ENCODE data around the gene GPC3. TPM values are rescaled to one million over a fixed set of nuclear protein-coding genes. Genes with fewer than 3 reads are reported as not detected.

The GPC3 gene
- total and polyA plus RNA-seq, 4 experiments from 2014 or later, result 0.20 to 2.4 (median 0.22) TPM; not detected in 1

DNA sequence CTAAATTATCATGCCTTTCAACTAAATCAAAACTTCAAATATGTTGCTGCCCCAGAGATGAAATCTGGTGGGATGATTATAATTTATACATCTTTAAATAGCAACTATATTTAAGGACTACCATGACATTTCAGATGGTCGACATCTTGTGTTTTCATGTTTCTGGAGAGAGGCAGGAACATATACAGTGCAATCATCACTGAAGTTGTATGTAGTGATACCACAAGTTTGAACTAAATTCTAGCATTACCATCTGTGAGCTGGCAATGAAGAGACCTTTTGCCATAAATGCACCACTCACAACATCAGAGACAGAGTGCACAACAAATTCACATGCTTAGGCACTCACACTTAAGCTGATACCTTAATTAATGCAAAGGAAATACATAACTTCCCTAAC, 373.7 kb downstream of the GPC3 start:
- ChIA-PET POLR2A (ENCODE audit: partially characterized antibody) (no interaction called here), CTCF (ENCODE audit: partially characterized antibody) (no interaction called here)
- Histone ChIP-seq H3K27me3 (ENCODE audit: insufficient read depth, low read length) (no peaks in the 10 kb centered on the region), H3K27ac (ENCODE audit: low read depth, low read length) (no peak overlapping the region), H3K9me3 (ENCODE audit: control insufficient read depth in 1 of 2, low read length in 2 of 2) (no peaks in the 10 kb centered on the region), H3K36me3 (ENCODE audit: insufficient read depth, low read length) (no peaks in the 10 kb centered on the region), H3K4me3 (ENCODE audit: low read length in 2 of 2) (no peak overlapping the region), H3K4me1 (ENCODE audit: insufficient read depth, low read length) (no peaks in the 10 kb centered on the region)
- Mint-ChIP-seq H3K27me3 (peaks cover 0 to 8% of the 10 kb centered on the region in 2 donors), H3K27ac (no peak overlapping the region), H3K4me1 (no peaks in the 10 kb centered on the region), H3K9me3 (peaks cover 2 to 25% (median 7%) of the 10 kb centered on the region in 8 donors), H3K4me3 (no peak overlapping the region), H3K36me3 (no peaks in the 10 kb centered on the region)
- no peak for DNase-seq
- intact Hi-C loops (cut with micrococcal nuclease), result no loop called here

DNA sequence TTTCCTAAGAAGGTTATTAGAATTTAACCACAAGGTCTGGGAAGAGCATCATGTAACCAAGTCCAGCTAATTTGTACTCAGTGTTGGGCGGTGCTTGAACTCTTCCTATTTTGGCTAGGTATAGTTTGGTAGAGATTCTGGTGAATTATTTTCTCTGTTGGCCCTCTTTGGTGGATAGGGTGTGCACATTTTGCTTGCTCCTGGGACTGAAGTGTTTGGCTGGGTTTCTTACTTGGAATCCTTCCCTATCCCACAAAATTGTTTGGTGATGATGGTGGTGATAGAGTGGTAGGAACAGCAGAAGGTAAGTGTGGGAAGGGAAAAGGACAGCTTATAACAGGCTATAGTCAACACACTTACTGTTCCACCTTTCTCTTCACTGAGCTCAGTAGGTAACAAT, 375.3 kb downstream of the GPC3 start:
- no peaks in the 10 kb centered on the region for H3K4me1 Mint-ChIP-seq
- Histone ChIP-seq H3K4me3 (ENCODE audit: low read length in 2 of 2) (no peak overlapping the region), H3K27ac (ENCODE audit: low read depth, low read length) (no peak overlapping the region), H3K4me1 (ENCODE audit: insufficient read depth, low read length) (no peaks in the 10 kb centered on the region), H3K36me3 (ENCODE audit: insufficient read depth, low read length) (no peaks in the 10 kb centered on the region), H3K27me3 (ENCODE audit: insufficient read depth, low read length) (no peaks in the 10 kb centered on the region), H3K9me3 (ENCODE audit: control insufficient read depth in 1 of 2, low read length in 2 of 2) (no peaks in the 10 kb centered on the region)
- H3K36me3 Mint-ChIP-seq, result no peaks in the 10 kb centered on the region
- H3K4me3 Mint-ChIP-seq, result no peak overlapping the region
- peaks cover 2 to 20% (median 7%) of the 10 kb centered on the region in 8 donors for H3K9me3 Mint-ChIP-seq
- ChIA-PET POLR2A (ENCODE audit: partially characterized antibody) (no interaction called here), CTCF (ENCODE audit: partially characterized antibody) (no interaction called here)
- intact Hi-C loops (cut with micrococcal nuclease), result no loop called here
- H3K27me3 Mint-ChIP-seq, result peaks cover 0 to 10% of the 10 kb centered on the region in 2 donors
- no peak for DNase-seq
- no peak overlapping the region for H3K27ac Mint-ChIP-seq

DNA sequence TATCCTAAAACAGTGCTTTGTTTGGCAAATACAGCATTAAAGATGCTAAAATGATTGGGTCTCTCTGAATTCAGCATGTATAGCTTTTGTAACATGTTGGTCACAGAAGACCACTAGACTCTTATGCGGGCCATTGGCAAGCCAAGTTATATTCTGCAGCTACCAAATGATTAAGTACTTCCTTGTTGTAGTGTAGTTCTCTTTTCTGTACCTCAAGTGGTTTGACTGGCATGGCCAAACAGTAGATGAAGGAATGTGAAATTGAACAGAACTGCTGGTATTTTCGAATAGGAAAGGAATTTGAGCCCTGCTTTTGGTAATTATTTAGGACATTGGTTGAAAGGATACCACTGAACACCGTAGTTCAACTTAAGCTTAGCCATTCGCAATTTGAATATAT, 376.2 kb downstream of the GPC3 start:
- ChIA-PET POLR2A (ENCODE audit: partially characterized antibody) (no interaction called here), CTCF (ENCODE audit: partially characterized antibody) (no interaction called here)
- H3K36me3 Mint-ChIP-seq, result no peaks in the 10 kb centered on the region
- no peaks in the 10 kb centered on the region for H3K36me3 ChIP-seq (ENCODE audit: insufficient read depth, low read length)
- H3K9me3 ChIP-seq (ENCODE audit: control insufficient read depth in 1 of 2, low read length in 2 of 2), result no peaks in the 10 kb centered on the region
- no peak overlapping the region for H3K4me3 ChIP-seq (ENCODE audit: low read length in 2 of 2)
- H3K27ac Mint-ChIP-seq, result no peak overlapping the region
- peaks cover 0 to 10% of the 10 kb centered on the region in 2 donors for H3K27me3 Mint-ChIP-seq
- no peaks in the 10 kb centered on the region for H3K4me1 Mint-ChIP-seq
- no peak overlapping the region for H3K4me3 Mint-ChIP-seq
- no peaks in the 10 kb centered on the region for H3K27me3 ChIP-seq (ENCODE audit: insufficient read depth, low read length)
- DNase-seq, result no peak
- intact Hi-C loops (cut with micrococcal nuclease), result no loop called here
- no peaks in the 10 kb centered on the region for H3K4me1 ChIP-seq (ENCODE audit: insufficient read depth, low read length)
- H3K9me3 Mint-ChIP-seq, result peaks cover 0 to 12% (median 5%) of the 10 kb centered on the region in 8 donors
- H3K27ac ChIP-seq (ENCODE audit: low read depth, low read length), result no peak overlapping the region

- Histone ChIP-seq H3K36me3 (ENCODE audit: insufficient read depth, low read length) (no peaks in the 10 kb centered on the region), H3K9me3 (ENCODE audit: control insufficient read depth in 1 of 2, low read length in 2 of 2) (no peaks in the 10 kb centered on the region), H3K27me3 (ENCODE audit: insufficient read depth, low read length) (no peaks in the 10 kb centered on the region), H3K4me1 (ENCODE audit: insufficient read depth, low read length) (no peaks in the 10 kb centered on the region), H3K4me3 (ENCODE audit: low read length in 2 of 2) (no peak overlapping the region), H3K27ac (ENCODE audit: low read depth, low read length) (no peak overlapping the region)
- POLR2A ChIA-PET (ENCODE audit: partially characterized antibody), result no interaction called here
- Mint-ChIP-seq H3K27me3 (peaks cover 0 to 10% of the 10 kb centered on the region in 2 donors), H3K9me3 (peaks cover 0 to 6% (median 3%) of the 10 kb centered on the region in 8 donors), H3K27ac (no peak overlapping the region), H3K4me3 (no peak overlapping the region), H3K4me1 (no peaks in the 10 kb centered on the region), H3K36me3 (no peaks in the 10 kb centered on the region)
- no peak for DNase-seq
- intact Hi-C loops (cut with micrococcal nuclease), result no loop called here
- CTCF ChIA-PET (ENCODE audit: partially characterized antibody), result no interaction called here
Measured at GRCh38 chrX:133608406-133608805, 377.0 kb downstream of the GPC3 start.

- H3K9me3 ChIP-seq (ENCODE audit: control insufficient read depth in 1 of 2, low read length in 2 of 2), result no peaks in the 10 kb centered on the region
- Mint-ChIP-seq H3K4me1 (no peaks in the 10 kb centered on the region), H3K36me3 (no peaks in the 10 kb centered on the region), H3K27me3 (peaks cover 0 to 10% of the 10 kb centered on the region in 2 donors), H3K9me3 (peaks cover 0 to 6% (median 0%) of the 10 kb centered on the region in 8 donors), H3K27ac (no peak overlapping the region), H3K4me3 (no peak overlapping the region)
- CTCF ChIA-PET (ENCODE audit: partially characterized antibody), result no interaction called here
- no peaks in the 10 kb centered on the region for H3K27me3 ChIP-seq (ENCODE audit: insufficient read depth, low read length)
- intact Hi-C loops (cut with micrococcal nuclease), result no loop called here
- H3K27ac ChIP-seq (ENCODE audit: low read depth, low read length), result no peak overlapping the region
- no peak overlapping the region for H3K4me3 ChIP-seq (ENCODE audit: low read length in 2 of 2)
- no peak for DNase-seq
- no peaks in the 10 kb centered on the region for H3K4me1 ChIP-seq (ENCODE audit: insufficient read depth, low read length)
- POLR2A ChIA-PET (ENCODE audit: partially characterized antibody), result no interaction called here
- no peaks in the 10 kb centered on the region for H3K36me3 ChIP-seq (ENCODE audit: insufficient read depth, low read length)
Measured at GRCh38 chrX:133607419-133608348, 377.7 kb downstream of the GPC3 start.

- peaks cover under 1 to 6% of the 10 kb centered on the region in 2 donors for H3K27me3 Mint-ChIP-seq
Measured at GRCh38 chrX:133606990-133607389, 378.4 kb downstream of the GPC3 start.

DNA sequence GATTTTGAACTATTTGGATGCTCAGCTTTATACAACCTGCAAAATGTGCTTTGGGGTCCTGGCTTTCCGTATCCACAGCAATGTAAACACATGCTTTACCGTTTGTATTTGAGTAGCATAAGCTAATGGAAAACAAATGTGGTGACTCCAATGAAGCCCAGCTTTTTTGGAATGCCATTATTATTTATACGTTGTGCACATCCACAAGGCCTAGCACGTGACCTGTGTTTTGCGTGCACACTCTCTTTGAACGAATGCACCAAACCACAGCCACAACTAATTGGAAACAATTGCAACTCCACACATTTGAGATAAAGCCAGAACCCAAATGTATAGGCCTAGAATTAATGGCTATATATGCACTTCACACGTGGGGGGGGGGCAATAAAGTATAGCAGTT, 380.6 kb downstream of the GPC3 start:
- Mint-ChIP-seq H3K27me3 (peaks cover 2 to 3% of the 10 kb centered on the region in 2 donors), H3K4me1 (no peaks in the 10 kb centered on the region), H3K9me3 (no peaks in the 10 kb centered on the region), H3K27ac (no peak overlapping the region), H3K4me3 (no peak overlapping the region), H3K36me3 (no peaks in the 10 kb centered on the region)
- H3K27me3 ChIP-seq (ENCODE audit: insufficient read depth, low read length), result no peaks in the 10 kb centered on the region
- no peaks in the 10 kb centered on the region for H3K4me1 ChIP-seq (ENCODE audit: insufficient read depth, low read length)
- intact Hi-C loops (cut with micrococcal nuclease), result no loop called here
- ChIA-PET POLR2A (ENCODE audit: partially characterized antibody) (no interaction called here), CTCF (ENCODE audit: partially characterized antibody) (no interaction called here)
- H3K36me3 ChIP-seq (ENCODE audit: insufficient read depth, low read length), result no peaks in the 10 kb centered on the region
- no peaks in the 10 kb centered on the region for H3K9me3 ChIP-seq (ENCODE audit: control insufficient read depth in 1 of 2, low read length in 2 of 2)
- no peak overlapping the region for H3K27ac ChIP-seq (ENCODE audit: low read depth, low read length)
- no peak for DNase-seq
- no peak overlapping the region for H3K4me3 ChIP-seq (ENCODE audit: low read length in 2 of 2)

More at GRCh38 chrX:133606990-133607389, 378.4 kb downstream of the GPC3 start:
- H3K36me3 Mint-ChIP-seq, result no peaks in the 10 kb centered on the region
- intact Hi-C loops (cut with micrococcal nuclease), result no loop called here
- no peak for DNase-seq
- POLR2A ChIA-PET (ENCODE audit: partially characterized antibody), result no interaction called here
- Histone ChIP-seq H3K27ac (ENCODE audit: low read depth, low read length) (no peak overlapping the region), H3K4me3 (ENCODE audit: low read length in 2 of 2) (no peak overlapping the region), H3K4me1 (ENCODE audit: insufficient read depth, low read length) (no peaks in the 10 kb centered on the region), H3K27me3 (ENCODE audit: insufficient read depth, low read length) (no peaks in the 10 kb centered on the region), H3K9me3 (ENCODE audit: control insufficient read depth in 1 of 2, low read length in 2 of 2) (no peaks in the 10 kb centered on the region), H3K36me3 (ENCODE audit: insufficient read depth, low read length) (no peaks in the 10 kb centered on the region)
- H3K9me3 Mint-ChIP-seq, result peaks cover 0 to 3% (median 0%) of the 10 kb centered on the region in 8 donors
- H3K4me3 Mint-ChIP-seq, result no peak overlapping the region
- no peaks in the 10 kb centered on the region for H3K4me1 Mint-ChIP-seq
- H3K27ac Mint-ChIP-seq, result no peak overlapping the region
- CTCF ChIA-PET (ENCODE audit: partially characterized antibody), result no interaction called here

Data from CD4-positive, alpha-beta memory T cell (primary cell).